Measurements from ENCODE around the gene GHSR. TPM values are rescaled to one million over a fixed set of nuclear protein-coding genes. Genes with fewer than 3 reads are reported as not detected.

The GHSR gene
- total RNA-seq, result not detected in 2 replicates

GRCh38 chr3:172447611-172448579 is at the start of gene GHSR:
TSS of gene GHSR (minus strand) at chr3:172448456. CDS start at chr3:172448413, 43 bp downstream.

Other genes starting within 250 kb of the GHSR start
- 0.45 and 1.7 TPM in 2 replicates for gene TNFSF10, start 75.0 kb upstream of the GHSR start, total RNA-seq

Measured in bronchus fibroblast of lung (primary cell).